LHCN-M2 (cell line): ENCODE measurements around the gene MARK3. TPM values are rescaled to one million over a fixed set of nuclear protein-coding genes. Genes with fewer than 3 reads are reported as not detected.

ENCODE experiments used
- DNase-seq: peaks from one replicate; pipeline ENCODE4 v3.0.0-alpha.2; 2012; ENCODE audit warnings: low read depth
- total RNA-seq: library from RNA; depleted of rRNA; stranded (reverse); fragments of >200 nt; gene quantifications from 2 replicates; pipeline ENCODE4 v1.2.3, GENCODE V29; 2014

MARK3 gene
- total RNA-seq, 1 experiment from 2014 or later, result 61.1 TPM

- no peak for DNase-seq
These were observed 150.1 kb downstream of the MARK3 start for GRCh38 chr14:103535081-103535890.

- DNase-seq, result no peak
These were observed 150.8 kb downstream of the MARK3 start for GRCh38 chr14:103535891-103536565.

DNA sequence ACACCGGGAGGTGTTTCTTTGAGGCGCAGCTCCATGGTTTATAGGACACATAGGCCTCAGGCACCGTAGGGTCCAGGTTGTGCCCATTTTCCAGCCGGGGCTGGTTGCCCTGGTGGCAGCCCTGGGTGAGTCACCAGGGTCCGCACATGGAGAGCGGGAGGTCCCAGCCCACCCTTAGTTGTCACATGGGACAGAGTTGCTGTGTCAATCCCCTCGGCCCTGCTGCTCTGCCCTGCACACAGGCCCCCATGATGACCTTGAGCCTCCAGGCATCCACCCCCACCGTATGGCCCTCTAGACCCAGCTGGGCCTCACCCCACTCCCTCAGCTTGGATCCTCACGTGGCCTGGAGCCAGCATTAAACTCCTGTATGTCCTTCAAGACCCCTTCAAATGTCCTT lies 151.5 kb downstream of the MARK3 start:
- DNase-seq, result no peak

DNA sequence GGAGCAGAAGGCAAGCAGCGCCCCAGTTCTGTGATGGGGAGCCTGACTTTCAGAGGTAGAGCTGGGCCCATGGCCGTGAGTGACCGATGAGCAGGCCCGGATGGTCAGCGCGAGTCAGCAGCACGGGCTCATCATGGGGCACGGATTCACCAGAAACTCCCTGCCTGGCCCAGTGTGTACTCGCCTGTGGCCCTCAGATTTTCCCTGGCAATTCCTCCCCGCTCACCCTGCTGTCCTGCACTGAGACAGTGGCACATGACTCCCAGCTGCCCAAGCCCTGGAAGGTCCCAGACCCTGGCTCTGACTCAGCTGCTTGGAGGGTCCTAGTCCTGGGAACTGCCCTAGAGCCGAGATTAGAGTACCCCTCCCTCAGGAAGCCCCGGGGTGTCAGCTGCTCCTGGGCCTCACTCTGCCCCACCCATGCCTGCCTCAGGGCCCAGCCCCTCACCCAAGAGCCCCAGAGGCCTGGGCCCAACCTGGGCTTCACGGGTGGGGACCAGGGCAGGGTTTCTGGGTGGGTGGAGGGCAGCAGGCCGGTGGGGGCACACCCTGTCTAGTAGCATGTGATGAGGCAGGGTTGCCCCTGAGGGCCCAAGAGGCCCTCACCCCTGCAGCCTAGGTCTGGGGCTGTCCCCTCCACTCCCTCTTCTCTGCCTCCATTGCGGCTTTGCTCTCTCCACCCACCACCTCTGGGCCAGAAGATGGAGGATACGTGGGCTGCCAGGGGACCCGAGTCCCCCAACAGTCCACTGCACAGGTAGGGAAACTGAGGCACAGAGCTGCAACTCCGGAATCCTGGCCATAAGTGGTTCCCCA lies 152.2 kb downstream of the MARK3 start:
- DNase-seq, result peak; percentile 69

- DNase-seq, result no peak
These were observed 153.3 kb downstream of the MARK3 start for GRCh38 chr14:103538291-103539055.

DNA sequence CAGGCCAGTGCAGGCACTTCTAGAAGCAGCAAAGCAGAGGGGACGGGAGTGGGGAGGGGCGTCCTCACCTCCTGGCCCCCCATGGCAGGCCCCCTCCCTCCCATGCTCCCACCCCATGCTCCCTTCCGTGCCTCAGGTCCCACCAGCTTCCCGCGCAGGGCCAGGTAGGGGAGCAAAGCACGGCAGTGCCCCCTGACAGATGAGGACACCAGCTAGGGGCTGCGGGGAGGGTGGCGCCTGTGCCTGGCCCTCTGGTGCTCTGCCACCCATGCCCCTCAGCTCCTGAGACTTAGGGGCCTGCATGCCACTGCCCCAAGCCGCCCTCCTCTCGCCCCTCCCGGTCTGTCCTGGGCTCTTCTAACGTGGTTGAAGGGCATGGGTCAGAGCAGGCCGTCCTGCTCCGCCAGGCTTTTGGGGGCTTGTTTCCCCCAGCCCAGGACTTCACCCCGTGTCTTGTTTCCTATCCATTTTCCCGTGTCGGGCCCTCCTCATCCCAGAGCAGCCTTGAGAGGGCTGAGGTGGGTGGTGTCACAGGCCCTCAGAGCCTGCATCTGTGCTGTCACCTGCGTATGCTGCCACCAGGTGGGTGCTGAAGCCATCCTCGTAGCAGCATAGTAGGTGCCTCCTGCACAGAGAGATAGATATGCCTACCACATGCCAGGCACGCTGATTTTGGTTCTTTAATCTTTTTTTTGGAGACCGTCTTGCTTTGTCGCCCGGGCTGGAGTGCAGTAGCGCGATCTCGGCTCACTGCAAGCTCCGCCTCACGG lies 154.0 kb downstream of the MARK3 start:
- DNase-seq, result no peak

- no peak for DNase-seq
These were observed 155.8 kb downstream of the MARK3 start for GRCh38 chr14:103540821-103541708.

GRCh38 chr14:103541709-103542604 lies 156.7 kb downstream of the MARK3 start:
- DNase-seq, result no peak

- peak; percentile 93 for DNase-seq
These were observed 157.4 kb downstream of the MARK3 start for GRCh38 chr14:103542605-103543088.

GRCh38 chr14:103543140-103543539 lies 157.9 kb downstream of the MARK3 start:
- no peak for DNase-seq

GRCh38 chr14:103543721-103544387 lies 158.6 kb downstream of the MARK3 start:
- no peak for DNase-seq

DNA sequence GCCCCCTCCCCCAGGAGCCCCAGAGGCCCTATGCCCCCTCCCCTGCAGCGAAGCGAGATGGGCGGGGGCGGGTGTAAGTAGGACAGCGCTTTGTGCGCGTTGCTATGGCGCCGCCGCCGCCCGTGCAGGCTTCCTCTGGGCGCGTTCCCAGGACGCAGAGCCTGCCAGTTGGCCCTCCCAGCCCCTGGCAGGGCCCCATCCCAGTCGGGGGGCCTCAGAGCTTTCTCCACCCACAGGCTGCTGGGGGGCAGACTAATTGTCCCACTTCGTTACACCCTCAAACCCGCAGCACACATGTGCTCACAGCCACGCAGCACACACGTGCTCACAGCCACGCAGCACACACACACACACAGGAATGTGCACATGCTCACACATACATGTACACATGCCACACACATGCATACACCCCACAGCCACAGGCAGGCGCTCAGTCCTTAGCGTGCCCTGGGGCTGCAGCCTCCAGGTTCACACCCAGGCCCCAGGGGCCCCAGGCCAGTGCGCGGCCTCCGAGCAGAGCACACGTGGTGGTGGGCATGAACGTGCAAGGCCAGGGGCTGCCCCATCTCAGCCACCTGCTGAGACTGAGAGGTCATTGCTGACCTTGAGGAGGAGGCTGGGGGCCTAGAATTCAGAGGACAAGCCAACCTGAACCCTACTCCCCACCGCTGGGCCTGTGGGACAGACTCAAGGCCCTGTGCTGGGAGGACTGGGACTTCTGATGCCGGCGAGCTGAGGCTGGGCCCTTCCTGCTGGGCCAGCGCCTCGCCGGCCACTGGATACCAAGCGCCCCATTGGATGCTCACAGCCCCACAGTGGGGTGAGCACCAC lies 159.4 kb downstream of the MARK3 start:
- DNase-seq, result no peak

DNA sequence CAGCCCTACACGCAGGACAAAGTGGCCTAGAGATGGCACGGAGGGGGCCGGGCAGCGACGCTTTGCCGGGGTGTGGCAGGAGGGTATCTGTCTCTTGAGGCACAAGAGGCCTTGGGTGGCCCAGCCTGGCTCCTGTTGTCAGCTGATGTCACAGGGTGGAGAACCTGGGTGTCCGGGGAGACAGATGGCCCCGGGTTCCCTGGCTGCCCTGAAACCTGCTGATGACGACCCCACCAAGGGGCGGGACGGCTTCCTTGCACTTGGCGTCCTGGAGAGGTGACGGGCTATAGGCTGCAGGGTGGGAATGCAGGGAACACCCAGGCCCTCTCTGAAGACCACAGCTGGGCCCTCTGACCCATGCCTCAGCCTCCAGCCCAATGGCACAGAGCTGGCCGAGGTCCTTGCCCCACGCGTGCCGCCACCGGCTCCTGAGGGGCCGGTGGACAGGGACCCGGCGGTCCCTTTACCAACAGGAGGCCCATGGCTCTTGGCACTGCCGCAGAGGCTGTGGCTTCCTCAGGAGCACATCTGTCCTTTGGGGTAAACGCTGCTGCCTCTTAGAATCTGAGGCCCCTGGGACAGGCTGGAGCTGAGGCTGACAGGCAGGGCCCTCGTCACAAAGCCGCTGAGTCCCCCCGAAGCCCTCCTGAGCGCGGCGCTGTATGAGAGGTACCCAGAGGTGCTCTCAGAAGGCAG lies 160.2 kb downstream of the MARK3 start:
- DNase-seq, result no peak

DNA sequence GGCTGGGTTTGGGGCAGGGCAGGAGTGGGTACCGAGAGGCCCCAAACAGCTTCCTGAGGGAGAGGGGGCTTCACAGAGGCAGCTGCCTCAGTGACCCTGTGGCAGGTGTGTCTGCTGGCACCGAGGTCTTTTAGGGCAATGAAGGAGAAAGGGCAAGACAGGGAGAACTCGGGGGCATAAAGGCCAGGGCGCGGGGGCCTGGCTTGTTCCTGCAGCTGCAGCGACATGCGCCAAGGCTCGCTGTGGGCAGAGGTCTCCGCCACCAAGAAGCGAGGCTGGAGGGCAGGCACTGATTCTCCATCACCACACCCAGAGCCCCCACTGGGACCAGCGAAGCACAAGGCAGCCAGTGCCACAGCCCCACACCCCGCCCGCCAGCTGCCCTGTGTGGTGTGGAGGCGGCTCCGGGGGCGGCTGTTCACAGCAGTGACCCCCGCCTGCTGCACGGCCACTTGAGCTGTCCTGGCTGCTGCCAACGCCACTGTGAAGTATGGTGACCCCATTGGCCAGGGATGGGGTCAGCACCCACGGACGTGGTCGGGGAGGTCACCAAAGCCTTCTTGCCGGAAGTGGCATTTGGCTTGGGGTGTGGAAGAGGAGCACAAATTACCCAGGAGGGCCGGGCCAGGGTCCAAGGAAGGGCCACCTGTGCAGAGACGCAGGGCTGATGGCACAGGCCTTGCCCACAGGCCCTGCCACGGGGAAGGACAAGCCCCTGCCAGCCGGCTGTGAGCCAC lies 160.9 kb downstream of the MARK3 start:
- no peak for DNase-seq

GRCh38 chr14:103546652-103547454 lies 161.6 kb downstream of the MARK3 start:
- DNase-seq, result peak; percentile 48
